ENCODE data around the gene SLX4IP. TPM values are rescaled to one million over a fixed set of nuclear protein-coding genes. Genes with fewer than 3 reads are reported as not detected.
"Not testable (repeated sequence)": the region's sequence is repeated elsewhere in the genome, so short reads cannot be mapped to it uniquely, and the experiment has no call there.

Gene SLX4IP
- total RNA-seq, 2 donors from 2014 or later = 7.0 to 8.2 TPM

- WGBS = 89% methylated on average over 2 of the region's 2 CpGs
- no peak overlapping the region for H3K4me3 ChIP-seq
- H3K9me3 ChIP-seq = no peaks in the 10 kb centered on the region
- intact Hi-C loops (cut with DNase I) = no loop called here
- H3K27ac ChIP-seq = no peak overlapping the region
- no peaks in the 10 kb centered on the region for H3K27me3 ChIP-seq (replicated peaks; ENCODE audit: insufficient read depth)
- no peak for DNase-seq (ENCODE audit: low spot score)
- no peaks in the 10 kb centered on the region for H3K36me3 ChIP-seq
- no peaks in the 10 kb centered on the region for H3K4me1 ChIP-seq (replicated peaks)
- TF ChIP-seq POLR2A (IDR thresholded peaks at IDR 0.05) = no peak
- TF ChIP-seq POLR2AphosphoS5 (IDR thresholded peaks at IDR 0.05) = no peak
- TF ChIP-seq CTCF (IDR thresholded peaks at IDR 0.05) = no peak
Observed at GRCh38 chr20:10390709-10391108, 44.4 kb upstream of the SLX4IP start.

DNA sequence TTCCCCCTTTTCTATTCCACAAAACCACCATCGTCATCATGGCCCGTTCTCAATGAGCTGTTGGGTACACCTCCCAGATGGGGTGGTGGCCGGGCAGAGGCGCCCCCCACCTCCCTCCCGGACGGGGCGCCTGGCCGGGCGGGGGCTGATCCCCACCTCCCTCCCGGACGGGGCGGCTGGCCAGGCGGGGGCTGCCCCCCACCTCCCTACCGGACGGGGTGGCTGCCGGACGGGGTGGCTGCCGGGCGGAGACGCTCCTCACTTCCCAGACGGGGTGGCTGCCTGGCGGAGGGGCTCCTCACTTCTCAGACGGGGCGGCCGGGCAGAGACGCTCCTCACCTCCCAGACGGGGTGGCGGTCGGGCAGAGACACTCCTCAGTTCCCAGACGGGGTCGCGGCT, 40.4 kb upstream of the SLX4IP start:
- H3K4me3 ChIP-seq; H3K9me3 ChIP-seq; H3K27ac ChIP-seq; H3K36me3 ChIP-seq; H3K27me3 ChIP-seq (replicated peaks; ENCODE audit: insufficient read depth); intact Hi-C loops (cut with DNase I); H3K4me1 ChIP-seq (replicated peaks); DNase-seq (ENCODE audit: low spot score): not testable (repeated sequence)
- 95% methylated on average over 32 of the region's 32 CpGs for WGBS

GRCh38 chr20:10398834-10399369, 36.2 kb upstream of the SLX4IP start:
- Histone ChIP-seq H3K4me1 (replicated peaks) (no peaks in the 10 kb centered on the region), H3K36me3 (no peaks in the 10 kb centered on the region), H3K27ac (no peak overlapping the region), H3K27me3 (replicated peaks; ENCODE audit: insufficient read depth) (no peaks in the 10 kb centered on the region), H3K9me3 (no peaks in the 10 kb centered on the region), H3K4me3 (no peak overlapping the region)
- intact Hi-C loops (cut with DNase I) = no loop called here
- TF ChIP-seq CTCF (IDR thresholded peaks at IDR 0.05) (no peak), POLR2AphosphoS5 (IDR thresholded peaks at IDR 0.05) (no peak)
- 75% methylated on average over 3 of the region's 3 CpGs for WGBS
- DNase-seq (ENCODE audit: low spot score) = no peak

GRCh38 chr20:10402938-10403608, 32.0 kb upstream of the SLX4IP start:
- 84% methylated on average over 3 of the region's 3 CpGs for WGBS
- intact Hi-C loops (cut with DNase I) = no loop called here
- H3K27ac ChIP-seq = no peak overlapping the region
- no peaks in the 10 kb centered on the region for H3K27me3 ChIP-seq (replicated peaks; ENCODE audit: insufficient read depth)
- TF ChIP-seq POLR2AphosphoS5 (IDR thresholded peaks at IDR 0.05) (no peak), POLR2A (IDR thresholded peaks at IDR 0.05) (no peak), CTCF (IDR thresholded peaks at IDR 0.05) (no peak)
- DNase-seq (ENCODE audit: low spot score) = no peak
- no peaks in the 10 kb centered on the region for H3K4me1 ChIP-seq (replicated peaks)
- H3K9me3 ChIP-seq = no peaks in the 10 kb centered on the region
- no peak overlapping the region for H3K4me3 ChIP-seq
- H3K36me3 ChIP-seq = no peaks in the 10 kb centered on the region

DNA sequence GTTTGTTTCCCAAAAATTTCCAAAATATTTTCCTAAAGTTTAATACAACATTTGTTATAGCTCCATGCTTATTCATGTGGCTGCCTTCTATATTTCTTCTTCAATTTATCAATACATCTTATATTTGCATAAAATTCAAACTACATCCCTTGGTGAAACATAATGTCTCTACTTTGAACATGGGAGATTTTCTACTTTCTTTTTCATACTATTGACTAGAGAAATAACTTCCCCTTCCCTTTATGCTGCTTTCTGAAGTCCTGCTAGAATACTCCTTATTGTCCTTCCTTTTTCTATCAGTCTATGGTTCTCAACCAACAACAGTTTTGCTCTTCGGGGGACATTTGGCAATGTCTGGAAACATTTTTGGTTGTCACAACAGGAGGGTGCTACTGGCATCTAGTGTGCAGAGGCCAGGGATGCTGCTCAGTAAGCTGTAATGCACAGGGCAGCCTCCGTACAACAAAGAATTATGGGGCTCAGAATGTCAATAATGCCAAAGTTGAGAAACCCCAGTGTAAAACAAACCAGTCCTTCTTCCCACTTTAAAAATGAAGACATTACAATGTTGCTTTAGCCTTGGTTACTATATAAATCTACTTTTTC, 31.0 kb upstream of the SLX4IP start:
- H3K36me3 ChIP-seq = no peaks in the 10 kb centered on the region
- intact Hi-C loops (cut with DNase I) = no loop called here
- no peaks in the 10 kb centered on the region for H3K9me3 ChIP-seq
- H3K4me3 ChIP-seq = no peak overlapping the region
- H3K4me1 ChIP-seq (replicated peaks) = no peaks in the 10 kb centered on the region
- WGBS = 82% methylated on average over 2 of the region's 2 CpGs
- DNase-seq (ENCODE audit: low spot score) = no peak
- H3K27ac ChIP-seq = no peak overlapping the region
- H3K27me3 ChIP-seq (replicated peaks; ENCODE audit: insufficient read depth) = no peaks in the 10 kb centered on the region
- TF ChIP-seq CTCF (IDR thresholded peaks at IDR 0.05) (no peak), POLR2A (IDR thresholded peaks at IDR 0.05) (no peak), POLR2AphosphoS5 (IDR thresholded peaks at IDR 0.05) (no peak)

Measured in prostate gland (tissue), 2 donors.